ENCODE results near the gene CDON.

The CDON gene

DNA sequence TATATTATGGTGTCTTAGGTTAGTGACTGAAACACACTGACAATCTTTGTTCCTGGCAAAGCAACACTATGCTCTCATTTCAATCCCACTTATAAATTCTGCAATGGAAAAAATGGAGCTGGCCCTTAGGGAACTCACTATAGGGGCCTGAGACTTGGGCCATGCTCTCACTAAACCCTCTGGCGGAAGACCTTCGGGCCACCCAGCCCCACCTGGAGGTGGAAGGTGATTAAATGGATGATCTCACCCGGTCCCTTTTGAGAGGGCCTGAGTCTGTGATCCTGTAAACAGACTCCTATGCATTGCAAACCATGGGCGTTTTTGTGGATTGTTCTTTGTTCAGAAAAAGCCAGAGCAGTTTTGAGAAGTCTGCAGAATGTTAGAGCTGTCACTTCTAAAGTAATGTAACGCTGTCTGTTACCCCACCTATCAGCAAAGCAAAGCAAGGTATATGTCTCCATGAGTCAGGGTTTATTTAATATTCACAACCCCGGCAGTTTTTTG is 17.0 kb upstream of the CDON start:
- peak overlapping the region; percentile 11 for H3K9ac ChIP-seq (ENCODE audit: insufficient read length)
- H3K36me3 ChIP-seq (ENCODE audit: insufficient read depth, low read length): no peaks in the 10 kb centered on the region
- peak overlapping the region; percentile 70 for H3K27ac ChIP-seq
- TF ChIP-seq EZH2 (IDR thresholded peaks at IDR 0.05) (no peak), FOXP2 (optimal IDR thresholded peaks at IDR 0.05; ENCODE audit: control extremely low read depth, extremely low read length, insufficient read depth) (no peak), POLR2AphosphoS5 (IDR thresholded peaks at IDR 0.05; ENCODE audit: borderline replicate concordance, low read depth, low read length) (no peak)
- no peak for DNase-seq (ENCODE audit: low read depth, low spot score)
- no peaks in the 10 kb centered on the region for H3K9me3 ChIP-seq (ENCODE audit: low read depth, low read length)
- H3K4me3 ChIP-seq: no peak overlapping the region

DNA sequence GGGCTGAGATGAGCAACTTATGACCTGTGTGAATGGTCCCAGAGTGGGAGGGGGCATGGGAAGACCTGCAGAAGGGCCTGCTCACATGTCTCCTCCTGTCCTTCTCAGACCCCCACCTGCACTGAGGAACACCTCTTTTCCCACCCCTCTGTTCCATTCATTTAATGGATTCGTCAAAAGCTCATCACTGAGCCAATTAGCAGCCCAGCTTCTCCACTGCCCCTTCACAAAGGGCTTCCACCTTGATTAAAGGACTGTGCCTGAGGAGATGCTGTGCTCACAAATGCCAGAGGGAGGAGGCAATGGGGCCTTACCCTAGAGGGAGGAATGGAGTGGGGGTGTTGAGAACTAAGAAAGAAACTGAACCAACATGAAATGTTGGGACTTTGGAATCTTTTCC is 14.0 kb upstream of the CDON start:
- Histone ChIP-seq H3K9me3 (ENCODE audit: low read depth, low read length) (no peaks in the 10 kb centered on the region), H3K27ac (no peak overlapping the region), H3K36me3 (ENCODE audit: insufficient read depth, low read length) (no peaks in the 10 kb centered on the region), H3K9ac (ENCODE audit: insufficient read length) (no peak overlapping the region), H3K4me3 (no peak overlapping the region)
- TF ChIP-seq POLR2AphosphoS5 (IDR thresholded peaks at IDR 0.05; ENCODE audit: borderline replicate concordance, low read depth, low read length): no peak
- no peak for TF ChIP-seq FOXP2 (optimal IDR thresholded peaks at IDR 0.05; ENCODE audit: control extremely low read depth, extremely low read length, insufficient read depth)
- no peak for DNase-seq (ENCODE audit: low read depth, low spot score)

DNA sequence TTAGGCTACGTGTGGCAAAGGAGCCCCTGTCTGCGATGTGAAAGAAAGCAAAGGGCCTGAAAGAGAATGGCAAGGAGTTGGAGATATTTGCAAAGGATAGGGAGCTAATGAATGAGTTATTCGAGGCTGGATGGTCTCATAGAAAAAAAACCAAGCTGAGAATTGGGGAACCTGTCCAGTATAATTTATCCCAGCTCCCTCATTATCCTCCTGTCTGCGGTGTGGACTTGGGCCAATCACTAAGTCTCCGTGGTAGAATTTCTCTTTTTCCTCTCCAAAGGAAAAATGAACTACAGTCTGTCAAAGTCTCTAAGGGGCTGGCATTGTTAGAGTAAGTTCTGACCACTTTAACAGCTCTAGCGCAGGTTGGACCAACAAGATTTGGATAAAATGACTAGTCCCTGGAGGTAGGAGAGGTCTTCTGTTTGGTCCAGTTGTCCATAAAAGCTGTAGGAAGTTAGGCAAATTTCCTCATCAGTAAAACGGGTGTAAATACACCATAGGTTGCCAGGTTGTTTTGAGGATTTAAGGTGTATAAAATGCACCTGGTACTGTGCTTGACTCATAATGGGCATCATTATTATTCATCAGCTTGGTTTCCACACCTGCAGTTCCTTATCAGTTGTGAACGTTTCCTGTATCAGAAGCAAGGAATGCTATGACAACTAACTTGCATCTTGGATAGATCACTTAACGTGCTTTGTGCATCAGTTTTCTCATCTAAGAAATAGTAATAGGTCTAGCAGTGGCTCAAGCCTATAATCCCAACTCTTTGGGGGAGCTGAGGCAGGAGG is 10.3 kb upstream of the CDON start:
- H3K9ac ChIP-seq (ENCODE audit: insufficient read length): no peak overlapping the region
- DNase-seq (ENCODE audit: low read depth, low spot score): no peak
- TF ChIP-seq FOXP2 (optimal IDR thresholded peaks at IDR 0.05; ENCODE audit: control extremely low read depth, extremely low read length, insufficient read depth) (no peak), POLR2AphosphoS5 (IDR thresholded peaks at IDR 0.05; ENCODE audit: borderline replicate concordance, low read depth, low read length) (no peak), EZH2 (IDR thresholded peaks at IDR 0.05) (no peak)
- no peaks in the 10 kb centered on the region for H3K9me3 ChIP-seq (ENCODE audit: low read depth, low read length)
- peak overlapping the region; percentile 14; the same call in 1 of the 2 replicates for H3K27ac ChIP-seq
- H3K4me3 ChIP-seq: no peak overlapping the region
- no peaks in the 10 kb centered on the region for H3K36me3 ChIP-seq (ENCODE audit: insufficient read depth, low read length)

DNA sequence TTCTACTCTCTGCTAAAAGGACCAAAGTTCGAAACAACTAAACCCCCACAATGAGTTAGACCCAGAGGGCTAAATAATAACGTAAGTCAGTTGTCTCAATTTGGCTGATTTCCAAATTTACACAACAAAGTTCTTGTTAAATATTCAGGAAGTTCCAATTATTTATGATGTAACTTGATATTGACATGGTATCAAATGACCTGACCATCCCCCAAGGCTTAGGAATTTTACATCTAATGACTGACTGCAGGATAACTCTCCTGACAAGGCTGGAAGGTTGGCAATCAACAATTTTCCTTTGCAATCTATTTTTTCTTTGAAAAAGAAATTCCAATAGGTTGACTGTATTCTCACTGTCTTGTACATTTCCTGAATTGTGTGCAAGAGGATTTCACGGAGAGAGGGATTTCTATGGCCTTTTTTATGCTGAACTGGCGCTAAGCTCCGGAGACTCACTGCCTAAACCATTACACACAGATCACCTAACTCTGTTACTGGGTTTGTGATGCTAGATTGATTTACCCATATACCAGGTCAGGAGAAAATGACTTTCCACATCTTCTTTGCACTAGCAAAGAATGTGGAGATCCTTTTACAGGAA is 9.6 kb upstream of the CDON start:
- no peak for DNase-seq (ENCODE audit: low read depth, low spot score)
- H3K9me3 ChIP-seq (ENCODE audit: low read depth, low read length): no peaks in the 10 kb centered on the region
- H3K27ac ChIP-seq: peak overlapping the region; percentile 32; the same call in 1 of the 2 replicates
- no peak overlapping the region for H3K9ac ChIP-seq (ENCODE audit: insufficient read length)
- peak overlapping the region; percentile 34 for H3K4me3 ChIP-seq
- no peak for TF ChIP-seq POLR2AphosphoS5 (IDR thresholded peaks at IDR 0.05; ENCODE audit: borderline replicate concordance, low read depth, low read length)
- TF ChIP-seq EZH2 (IDR thresholded peaks at IDR 0.05): no peak
- TF ChIP-seq FOXP2 (optimal IDR thresholded peaks at IDR 0.05; ENCODE audit: control extremely low read depth, extremely low read length, insufficient read depth): no peak
- H3K36me3 ChIP-seq (ENCODE audit: insufficient read depth, low read length): no peaks in the 10 kb centered on the region

DNA sequence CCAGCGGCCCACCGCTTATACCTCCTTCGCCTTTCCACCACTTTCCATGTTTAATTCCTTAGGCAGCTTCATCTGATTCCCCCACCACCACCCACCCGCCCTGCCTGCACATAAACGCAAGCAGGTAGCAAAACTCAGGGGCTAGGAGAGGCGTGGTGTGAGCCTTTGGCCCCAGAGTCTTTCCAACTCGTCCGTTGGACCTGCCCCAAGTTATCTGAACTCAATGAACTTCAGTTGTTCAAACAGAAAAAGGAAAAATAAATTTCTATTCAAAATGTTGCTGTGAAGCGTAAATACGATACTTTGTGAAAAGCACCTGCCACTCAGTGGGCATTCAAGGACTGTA is 814 bp upstream of the CDON start:
- H3K9ac ChIP-seq (ENCODE audit: insufficient read length): no peak overlapping the region
- H3K36me3 ChIP-seq (ENCODE audit: insufficient read depth, low read length): no peaks in the 10 kb centered on the region
- H3K27ac ChIP-seq: no peak overlapping the region
- DNase-seq (ENCODE audit: low read depth, low spot score): no peak
- H3K9me3 ChIP-seq (ENCODE audit: low read depth, low read length): no peaks in the 10 kb centered on the region
- TF ChIP-seq EZH2 (IDR thresholded peaks at IDR 0.05) (no peak), POLR2AphosphoS5 (IDR thresholded peaks at IDR 0.05; ENCODE audit: borderline replicate concordance, low read depth, low read length) (no peak), FOXP2 (optimal IDR thresholded peaks at IDR 0.05; ENCODE audit: control extremely low read depth, extremely low read length, insufficient read depth) (no peak)
- H3K4me3 ChIP-seq: peak overlapping the region; percentile 85

DNA sequence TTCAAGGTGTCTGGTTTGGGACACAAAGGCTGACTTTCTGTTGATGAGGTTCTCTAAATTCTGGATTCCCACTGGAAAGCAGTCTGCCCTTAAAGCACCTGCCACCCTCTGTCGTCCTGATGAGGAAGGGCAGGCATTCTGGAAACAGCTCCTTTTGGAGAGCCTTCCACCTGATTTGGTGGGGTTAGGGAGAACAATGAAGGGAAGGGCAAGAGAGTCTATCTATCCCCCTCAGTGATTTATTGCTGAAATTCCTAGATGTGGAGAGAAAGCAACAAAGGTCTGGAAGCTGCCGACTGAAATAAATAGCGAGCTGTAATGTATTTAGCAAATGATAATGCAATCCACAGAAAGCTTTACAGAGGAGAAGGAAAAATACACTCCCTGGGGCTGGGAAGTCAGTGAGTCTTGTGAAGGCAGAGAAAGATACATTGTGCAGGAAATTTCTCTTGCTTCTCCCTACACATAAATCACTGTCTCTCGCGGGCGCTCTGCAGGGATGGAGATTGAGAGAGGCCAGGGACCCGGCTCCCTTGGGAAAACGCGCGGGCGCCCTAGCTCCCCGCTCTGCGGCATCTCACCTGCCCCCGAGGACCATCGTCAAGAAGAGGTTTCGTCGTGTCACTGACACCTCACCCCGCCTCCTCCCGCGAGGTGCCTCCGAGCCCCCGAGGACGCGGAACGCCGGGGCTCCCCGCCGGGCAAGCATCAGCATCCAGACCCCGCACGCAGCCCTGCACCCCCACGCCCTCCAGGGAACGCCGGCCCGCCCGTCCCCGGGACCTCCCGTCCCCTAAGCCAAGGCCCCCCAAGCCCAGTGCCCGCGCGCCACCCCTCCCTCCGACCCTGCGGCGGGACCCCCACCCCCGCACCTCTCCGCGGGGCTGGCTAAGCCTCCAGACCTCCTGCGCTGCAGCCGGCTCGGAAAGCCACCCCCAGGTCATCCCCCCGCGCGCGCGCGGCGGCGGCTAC is 673 bp downstream of the CDON start:
- Histone ChIP-seq H3K27ac (no peak overlapping the region), H3K9ac (ENCODE audit: insufficient read length) (peak overlapping the region; percentile 62), H3K9me3 (ENCODE audit: low read depth, low read length) (no peaks in the 10 kb centered on the region), H3K36me3 (ENCODE audit: insufficient read depth, low read length) (no peaks in the 10 kb centered on the region), H3K4me3 (peak overlapping the region; percentile 85)
- DNase-seq (ENCODE audit: low read depth, low spot score): no peak
- TF ChIP-seq EZH2 (IDR thresholded peaks at IDR 0.05) (no peak), POLR2AphosphoS5 (IDR thresholded peaks at IDR 0.05; ENCODE audit: borderline replicate concordance, low read depth, low read length) (no peak), FOXP2 (optimal IDR thresholded peaks at IDR 0.05; ENCODE audit: control extremely low read depth, extremely low read length, insufficient read depth) (no peak)

DNA sequence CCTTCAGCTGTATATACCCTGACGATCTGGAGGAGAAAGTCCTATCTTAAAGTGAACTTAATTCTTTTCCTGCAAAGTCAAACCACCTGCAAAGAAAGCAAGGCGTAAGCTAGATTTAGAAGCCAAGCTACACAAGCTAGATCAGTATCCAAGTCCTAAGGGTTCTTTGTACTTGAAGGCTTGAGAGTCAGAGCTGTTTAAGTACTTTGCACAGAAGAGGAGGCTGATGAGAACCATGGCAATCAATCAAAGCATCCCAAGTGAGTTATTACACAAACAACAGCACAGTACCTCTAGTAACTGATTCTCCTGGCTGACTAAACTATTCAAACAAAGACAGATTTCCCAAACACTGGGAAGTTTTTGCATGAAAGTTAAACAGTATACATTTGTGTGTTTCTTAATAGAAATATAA is 1.9 kb downstream of the CDON start:
- no peaks in the 10 kb centered on the region for H3K9me3 ChIP-seq (ENCODE audit: low read depth, low read length)
- H3K9ac ChIP-seq (ENCODE audit: insufficient read length): no peak overlapping the region
- H3K4me3 ChIP-seq: peak overlapping the region; percentile 85
- H3K27ac ChIP-seq: no peak overlapping the region
- TF ChIP-seq POLR2AphosphoS5 (IDR thresholded peaks at IDR 0.05; ENCODE audit: borderline replicate concordance, low read depth, low read length) (no peak), EZH2 (IDR thresholded peaks at IDR 0.05) (no peak), FOXP2 (optimal IDR thresholded peaks at IDR 0.05; ENCODE audit: control extremely low read depth, extremely low read length, insufficient read depth) (no peak)
- no peak for DNase-seq (ENCODE audit: low read depth, low spot score)
- no peaks in the 10 kb centered on the region for H3K36me3 ChIP-seq (ENCODE audit: insufficient read depth, low read length)

All from SK-N-MC (cell line).